Dedifferentiated amniotic fluid mesenchymal stem cell (primary cell): ENCODE data around the gene SLC25A3.
"Not testable (repeated sequence)": the region's sequence is repeated elsewhere in the genome, so short reads cannot be mapped to it uniquely, and the experiment has no call there.

Experiments
- DNase-seq: peaks from one replicate; pipeline ENCODE4 v3.0.0-alpha.2; 2016; ENCODE audit errors: extremely low spot score

Gene SLC25A3

DNA sequence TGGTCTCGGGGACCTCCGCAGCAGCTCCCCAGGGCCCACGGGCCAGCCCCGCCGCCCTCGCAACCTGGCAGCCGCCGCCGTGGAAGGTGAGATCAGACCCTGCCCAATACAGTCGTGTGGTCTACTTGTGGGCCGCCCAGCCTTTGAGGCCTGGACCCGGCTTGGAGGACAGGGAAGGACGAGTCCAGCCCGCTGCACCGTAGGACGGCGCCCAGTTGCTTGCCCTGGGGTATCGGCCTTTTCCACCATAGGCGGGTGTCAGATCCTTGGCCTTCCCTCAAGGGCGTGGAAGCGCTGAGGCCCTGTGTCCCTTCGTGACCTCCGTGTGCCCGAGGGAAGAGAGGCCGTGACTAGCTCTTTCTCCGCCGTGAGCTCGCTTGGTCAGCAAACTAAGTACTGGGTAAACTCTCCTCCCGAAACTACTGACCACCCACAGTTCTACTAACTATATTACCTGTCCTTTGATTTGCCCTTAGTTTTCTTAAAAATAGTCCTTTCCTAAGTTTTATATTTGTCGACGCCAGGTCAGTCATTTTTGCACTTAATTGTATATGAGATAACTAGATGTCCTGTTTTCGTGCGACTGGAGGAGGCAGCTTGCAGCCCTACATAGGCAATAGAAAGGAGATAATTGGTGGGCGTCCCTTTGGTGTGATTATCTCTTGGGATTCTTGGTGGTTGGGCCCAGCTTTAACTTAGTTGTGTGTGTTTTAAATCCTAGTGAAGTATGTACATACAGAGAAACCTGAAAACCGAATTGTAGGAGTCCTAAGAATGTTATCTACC is 757 bp downstream of the SLC25A3 start:
- peak; percentile 15 for DNase-seq

DNA sequence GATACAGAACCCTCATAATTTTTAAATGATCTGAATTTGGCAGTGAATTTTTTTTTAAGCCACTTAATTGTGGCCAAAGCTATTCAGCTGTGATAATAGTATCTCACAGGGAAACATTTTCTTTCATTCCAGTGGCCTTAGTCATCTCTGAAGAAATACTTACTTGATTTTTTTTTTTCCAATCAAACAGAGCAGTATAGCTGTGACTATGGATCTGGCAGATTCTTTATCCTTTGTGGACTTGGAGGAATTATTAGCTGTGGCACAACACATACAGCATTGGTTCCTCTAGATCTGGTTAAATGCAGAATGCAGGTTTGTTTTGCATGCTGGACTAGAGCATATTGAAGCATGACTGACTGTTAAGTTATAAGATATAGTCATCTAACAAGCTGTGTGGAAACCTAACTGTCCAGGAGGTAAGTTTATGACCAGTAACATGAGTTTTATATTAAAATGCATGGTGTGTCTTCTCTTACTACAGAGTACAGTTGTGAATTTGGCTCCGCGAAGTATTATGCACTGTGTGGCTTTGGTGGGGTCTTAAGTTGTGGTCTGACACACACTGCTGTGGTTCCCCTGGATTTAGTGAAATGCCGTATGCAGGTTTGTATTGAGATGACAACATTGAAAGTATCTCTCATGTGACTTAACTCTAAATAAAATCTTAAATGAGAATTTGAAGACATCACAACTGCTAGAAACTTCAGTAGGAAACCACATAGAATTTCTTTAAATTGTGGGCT is 1.9 kb downstream of the SLC25A3 start:
- peak; percentile 47 for DNase-seq

DNA sequence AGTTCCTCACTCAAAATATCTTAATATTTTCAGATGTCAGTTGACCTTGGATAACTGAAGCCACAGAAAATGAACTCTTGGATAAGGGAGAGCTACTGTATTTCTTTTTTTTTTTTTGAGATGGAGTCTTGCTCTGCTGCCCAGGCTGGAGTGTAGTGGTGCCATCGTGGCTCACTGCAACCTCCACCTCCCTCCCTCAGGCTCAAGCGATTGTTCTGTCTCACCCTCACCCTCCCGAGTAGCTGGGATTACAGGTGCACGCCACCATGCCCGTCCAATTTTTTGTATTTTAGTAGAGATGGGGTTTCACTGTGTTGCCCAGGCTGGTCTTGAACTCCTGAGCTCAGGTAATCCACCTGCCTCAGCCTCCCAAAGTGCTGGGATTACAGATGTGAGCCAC is 3.8 kb downstream of the SLC25A3 start:
- DNase-seq = not testable (repeated sequence)

DNA sequence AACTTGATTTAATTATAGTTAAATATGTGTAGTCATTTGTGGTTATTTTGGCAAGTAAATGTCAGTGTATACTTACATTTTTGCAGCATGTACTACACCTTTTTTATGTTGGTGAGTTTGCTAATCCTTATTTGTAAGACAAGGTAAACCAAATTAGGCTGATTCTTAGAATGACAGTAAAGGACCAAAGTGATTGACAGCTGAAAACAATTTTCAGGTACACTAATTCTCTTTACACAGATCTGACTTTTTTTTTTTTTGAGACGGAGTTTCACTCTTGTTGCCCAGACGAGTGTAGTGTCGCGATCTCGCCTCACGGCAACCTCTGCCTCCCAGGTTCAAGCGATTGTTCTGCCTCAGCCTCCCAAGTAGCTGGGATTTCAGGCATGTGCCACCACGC is 8.4 kb downstream of the SLC25A3 start:
- DNase-seq = no peak

DNA sequence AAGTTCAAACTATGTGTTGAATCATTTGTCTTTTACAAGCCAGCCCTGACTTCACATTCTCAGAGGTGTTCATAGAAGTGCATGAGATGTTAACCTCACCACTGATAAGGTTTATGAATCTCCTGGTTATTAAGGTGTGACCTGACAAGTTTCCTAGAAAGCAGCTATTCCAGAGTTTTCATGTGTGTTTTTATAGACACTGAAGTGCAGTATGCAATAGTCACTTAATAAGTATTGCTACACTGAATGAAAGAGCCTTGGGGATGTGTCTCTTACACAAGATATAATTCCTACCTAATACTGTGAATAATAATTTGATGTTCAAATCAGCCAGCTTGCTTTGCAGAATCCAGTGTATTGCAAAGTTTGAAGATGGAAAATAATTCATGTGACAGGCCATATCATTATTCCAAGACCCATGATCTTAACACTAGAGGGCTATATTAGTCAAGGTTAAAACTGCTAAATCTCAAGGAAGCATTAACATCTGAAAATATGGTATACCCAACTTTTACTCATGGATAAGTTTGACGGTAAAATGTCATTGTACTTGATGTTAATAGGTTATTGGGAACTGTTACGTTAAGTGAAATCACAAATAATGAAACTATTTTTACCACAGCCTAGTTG is 13.0 kb downstream of the SLC25A3 start:
- DNase-seq = no peak

DNA sequence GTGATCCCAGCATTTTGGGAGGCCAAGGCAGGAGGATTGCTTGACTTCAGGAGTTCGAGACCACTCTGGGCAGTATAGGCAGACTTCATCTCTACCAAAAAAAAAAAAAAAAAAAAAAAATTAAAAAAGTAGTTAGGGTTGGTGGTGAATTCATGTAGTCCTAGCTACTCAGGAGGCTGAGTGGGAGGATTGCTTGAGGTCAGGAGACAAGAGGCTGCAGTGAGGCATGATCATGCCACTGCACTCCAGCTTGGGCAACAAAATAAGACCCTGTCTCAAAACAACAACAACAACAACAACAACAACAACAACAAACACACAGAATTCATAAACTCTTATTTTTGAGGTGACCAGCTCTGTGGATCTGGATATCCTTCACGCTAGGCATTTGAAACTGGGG is 17.1 kb downstream of the SLC25A3 start:
- no peak for DNase-seq

DNA sequence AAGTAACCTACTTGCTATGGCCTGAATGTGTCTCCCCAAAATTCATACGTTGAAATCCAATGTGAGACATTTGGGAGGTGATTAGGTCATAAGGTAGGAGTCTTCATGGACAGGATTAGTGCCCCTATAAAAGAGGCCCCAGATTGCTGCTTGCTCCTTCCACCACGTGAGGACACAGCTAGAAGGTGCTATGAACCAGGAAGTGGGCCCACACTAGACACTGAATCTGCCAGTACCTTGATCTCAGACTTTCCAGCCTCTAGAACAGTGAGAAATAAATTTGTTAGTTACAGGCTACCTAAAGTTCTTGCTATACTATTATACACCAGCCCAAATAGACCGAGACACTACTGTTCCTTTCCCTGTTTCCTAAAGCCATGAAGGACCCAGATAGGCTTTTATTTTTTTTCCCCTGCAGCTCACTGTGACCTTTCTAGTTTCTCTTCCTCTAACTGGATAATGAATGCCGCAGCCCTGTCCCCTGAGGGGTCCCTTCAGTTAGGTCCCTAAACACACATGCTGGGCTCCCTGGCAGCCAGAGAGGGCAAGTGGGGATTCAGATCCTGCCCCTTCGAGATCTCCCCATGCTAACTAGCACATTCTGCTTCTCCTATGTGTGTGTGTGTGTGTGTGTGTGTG is 19.3 kb downstream of the SLC25A3 start:
- DNase-seq = no peak

DNA sequence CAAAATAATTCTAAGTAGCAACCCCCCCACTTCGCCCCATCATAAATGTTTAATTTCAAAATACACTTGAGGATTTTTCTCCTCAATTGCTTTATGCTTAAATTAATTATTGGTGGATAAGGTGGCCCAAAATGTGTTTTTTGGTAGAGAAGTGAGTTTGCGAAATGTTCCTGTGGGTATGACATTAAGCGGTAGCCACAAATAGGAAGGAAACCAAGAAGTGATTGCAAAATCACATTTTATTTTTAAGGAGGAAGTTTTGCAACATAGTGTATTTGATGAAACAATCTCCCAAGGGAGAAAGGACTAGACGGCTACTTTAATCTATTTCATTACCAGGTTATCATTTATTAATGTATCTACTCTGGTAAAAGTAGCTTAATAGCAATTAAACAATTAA is 25.5 kb downstream of the SLC25A3 start:
- DNase-seq = no peak

DNA sequence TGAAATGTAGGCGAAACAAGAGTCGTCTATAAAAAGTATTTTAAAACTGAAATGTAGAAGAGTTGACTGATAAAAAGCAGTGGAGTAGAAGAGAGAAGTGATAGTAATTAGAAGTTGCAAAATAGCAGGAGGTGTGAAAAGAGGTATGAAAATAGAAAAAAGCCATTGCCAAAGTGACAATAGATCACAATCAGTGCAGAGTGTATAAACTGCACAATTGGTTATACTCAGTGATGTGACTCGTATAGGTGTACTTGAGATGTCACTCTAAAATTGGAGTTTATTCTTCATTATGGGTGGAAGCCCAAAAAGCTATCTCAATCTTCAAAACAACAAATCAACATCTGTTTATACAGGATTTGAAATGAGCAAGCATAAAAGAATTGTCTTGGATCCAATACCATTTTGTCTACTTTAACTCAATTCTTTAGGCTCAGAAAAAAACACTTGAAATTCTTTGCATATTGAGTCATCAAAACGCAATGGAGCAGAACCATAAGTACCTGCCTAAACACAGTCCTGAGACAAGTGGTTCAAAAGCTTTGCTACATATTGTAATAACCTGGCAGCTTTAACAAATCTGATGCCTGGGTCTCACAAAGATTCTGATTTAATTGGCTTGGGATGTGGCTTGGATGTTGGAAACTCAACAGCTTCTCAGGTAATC is 42.3 kb downstream of the SLC25A3 start:
- peak; percentile 54 for DNase-seq

DNA sequence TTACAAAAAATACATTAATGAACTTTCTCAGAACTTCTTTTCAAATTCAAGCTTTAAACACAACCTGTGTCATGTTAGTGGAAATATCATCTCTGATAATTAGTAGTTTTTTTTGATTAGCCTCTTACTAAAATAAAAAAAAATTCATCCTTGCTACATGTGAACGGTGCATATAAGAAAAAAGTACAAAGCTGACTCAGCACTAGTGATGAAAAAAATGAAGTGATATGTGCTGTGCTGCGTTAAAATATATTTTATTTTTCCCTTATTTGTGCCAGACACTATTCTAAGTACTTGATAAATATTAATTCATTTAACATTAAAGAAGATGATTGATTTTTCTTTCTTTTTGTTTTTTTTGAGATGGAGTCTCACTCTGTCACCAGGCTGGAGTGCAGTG is 43.6 kb downstream of the SLC25A3 start:
- no peak for DNase-seq

DNA sequence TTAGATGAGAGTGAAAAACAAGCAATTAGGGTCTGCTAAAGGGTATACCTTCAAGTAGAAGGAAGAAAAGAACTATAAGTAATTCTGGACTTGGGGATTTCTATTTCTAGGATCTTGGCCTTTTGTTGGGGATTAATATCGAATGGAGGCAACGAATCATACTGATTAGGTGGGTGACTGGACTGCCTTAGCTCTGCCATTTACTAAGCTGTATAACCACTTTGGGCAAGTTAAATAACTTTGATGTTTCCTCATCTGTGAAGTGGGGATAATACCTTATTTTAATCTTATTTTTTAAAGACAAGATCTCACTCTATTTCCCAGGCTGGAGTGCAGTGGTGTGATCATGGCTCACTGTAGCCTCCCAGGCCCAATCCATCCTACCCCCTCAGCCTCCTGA is 44.5 kb downstream of the SLC25A3 start:
- DNase-seq = no peak

DNA sequence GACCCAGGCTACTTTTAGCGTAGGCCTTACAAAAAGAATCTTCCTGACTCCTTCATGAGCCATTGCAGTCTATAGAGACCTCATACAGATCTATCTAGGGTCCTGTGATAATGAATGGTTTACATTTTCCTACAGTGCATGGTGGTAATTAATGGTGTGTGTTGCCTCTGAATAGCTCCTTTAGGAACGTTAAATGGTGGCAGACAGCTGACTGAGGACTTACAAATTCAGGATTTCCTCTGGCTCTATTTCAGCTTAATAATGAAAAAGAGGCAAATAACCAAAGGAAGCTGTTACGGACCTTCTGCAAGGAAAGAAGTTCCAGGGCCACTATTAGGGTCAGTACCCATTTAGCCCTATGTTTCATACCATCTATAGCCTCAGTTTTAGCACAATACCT is 46.0 kb downstream of the SLC25A3 start:
- DNase-seq = no peak

DNA sequence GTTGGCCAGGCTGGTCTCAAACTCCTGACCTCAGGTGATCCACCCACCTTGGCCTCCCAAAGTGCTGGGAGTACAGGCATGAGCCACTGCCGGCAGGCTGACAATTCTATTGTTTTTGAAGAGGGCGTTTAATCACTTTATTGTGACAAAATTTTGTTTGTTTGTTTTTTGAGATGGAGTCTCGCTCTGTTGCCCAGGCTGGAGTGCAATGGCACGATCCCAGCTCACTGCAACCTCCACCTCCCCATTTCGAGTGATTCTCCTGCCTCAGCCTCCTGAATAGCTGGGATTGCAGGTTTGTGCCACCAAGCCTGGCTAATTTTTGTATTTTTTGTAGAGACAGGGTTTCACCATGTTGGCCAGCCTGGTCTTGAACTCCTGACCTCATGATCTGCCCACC is 49.3 kb downstream of the SLC25A3 start:
- DNase-seq = not testable (repeated sequence)

DNA sequence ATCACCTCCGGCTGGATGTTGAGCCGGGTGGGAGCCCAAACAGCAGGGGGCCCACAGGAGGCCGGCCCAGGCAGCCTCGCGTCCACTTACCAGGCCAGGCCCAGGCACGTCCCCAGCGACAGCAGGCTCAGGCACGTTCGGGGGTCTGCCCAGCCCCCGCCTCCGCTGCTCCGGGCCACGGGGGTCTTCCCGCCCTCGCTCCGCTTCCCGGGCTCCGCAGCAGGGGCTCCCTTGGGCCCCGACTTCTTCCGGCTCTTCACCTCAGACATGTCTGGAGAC is 50.9 kb downstream of the SLC25A3 start:
- no peak for DNase-seq

DNA sequence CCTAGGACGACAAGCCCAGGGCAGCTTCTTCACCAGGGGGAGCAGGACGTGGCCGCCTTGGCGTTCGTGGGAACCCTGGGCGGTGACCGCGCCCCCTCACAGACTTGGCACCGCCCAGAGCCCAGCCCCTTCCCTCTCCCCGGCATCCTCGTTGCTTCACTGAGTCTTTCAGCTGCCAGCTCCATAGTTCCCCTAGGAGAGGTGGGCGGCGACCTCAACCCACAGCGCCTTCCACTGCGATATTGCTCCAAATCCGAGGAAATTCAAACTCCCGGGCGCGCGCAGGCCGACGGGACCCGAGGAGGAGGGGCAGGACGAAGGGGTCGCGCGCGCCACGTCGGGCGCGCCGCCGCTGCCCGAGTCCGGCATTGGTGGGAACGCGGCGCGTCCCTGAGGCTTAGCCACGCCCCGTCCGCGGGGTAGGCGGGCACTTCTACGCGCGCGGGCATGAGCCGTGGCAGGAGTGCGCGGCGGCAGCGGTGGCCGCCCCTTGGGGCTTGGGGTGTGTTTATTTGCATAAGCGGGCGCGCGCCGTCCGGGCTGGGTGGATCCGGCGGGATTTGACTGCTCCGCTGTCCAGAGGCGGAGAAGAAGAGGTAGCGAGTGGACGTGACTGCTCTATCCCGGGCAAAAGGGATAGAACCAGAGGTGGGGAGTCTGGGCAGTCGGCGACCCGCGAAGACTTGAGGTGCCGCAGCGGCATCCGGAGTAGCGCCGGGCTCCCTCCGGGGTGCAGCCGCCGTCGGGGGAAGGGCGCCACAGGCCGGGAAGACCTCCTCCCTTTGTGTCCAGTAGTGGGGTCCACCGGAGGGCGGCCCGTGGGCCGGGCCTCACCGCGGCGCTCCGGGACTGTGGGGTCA is 51.5 kb downstream of the SLC25A3 start, which contains the start of the genes APAF1 and IKBIP:
Gene APAF1, plus strand, starts transcription at position 579 of the 860 bp plus-strand sequence. CDS start 3,070 bp downstream, outside the sequence.
Gene IKBIP, minus strand, starts transcription at position 77 of the 860 bp plus-strand sequence. CDS start 87 bp downstream, outside the sequence.
- peak; percentile 93 for DNase-seq

DNA sequence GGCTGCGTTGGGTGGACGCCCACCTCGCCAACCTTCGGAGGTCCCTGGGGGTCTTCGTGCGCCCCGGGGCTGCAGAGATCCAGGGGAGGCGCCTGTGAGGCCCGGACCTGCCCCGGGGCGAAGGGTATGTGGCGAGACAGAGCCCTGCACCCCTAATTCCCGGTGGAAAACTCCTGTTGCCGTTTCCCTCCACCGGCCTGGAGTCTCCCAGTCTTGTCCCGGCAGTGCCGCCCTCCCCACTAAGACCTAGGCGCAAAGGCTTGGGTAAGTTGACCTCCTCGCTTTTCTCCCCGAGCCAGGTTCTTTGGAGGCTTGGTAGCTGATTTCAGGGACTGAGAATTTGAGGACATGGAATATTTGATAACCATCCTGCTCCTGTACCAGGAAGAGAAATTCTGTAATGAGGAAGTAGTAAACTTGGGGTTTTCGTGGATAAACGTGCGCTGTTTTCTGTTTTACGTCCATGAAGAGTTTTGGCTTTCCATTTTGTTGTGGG is 52.1 kb downstream of the SLC25A3 start:
- peak; percentile 17 for DNase-seq

DNA sequence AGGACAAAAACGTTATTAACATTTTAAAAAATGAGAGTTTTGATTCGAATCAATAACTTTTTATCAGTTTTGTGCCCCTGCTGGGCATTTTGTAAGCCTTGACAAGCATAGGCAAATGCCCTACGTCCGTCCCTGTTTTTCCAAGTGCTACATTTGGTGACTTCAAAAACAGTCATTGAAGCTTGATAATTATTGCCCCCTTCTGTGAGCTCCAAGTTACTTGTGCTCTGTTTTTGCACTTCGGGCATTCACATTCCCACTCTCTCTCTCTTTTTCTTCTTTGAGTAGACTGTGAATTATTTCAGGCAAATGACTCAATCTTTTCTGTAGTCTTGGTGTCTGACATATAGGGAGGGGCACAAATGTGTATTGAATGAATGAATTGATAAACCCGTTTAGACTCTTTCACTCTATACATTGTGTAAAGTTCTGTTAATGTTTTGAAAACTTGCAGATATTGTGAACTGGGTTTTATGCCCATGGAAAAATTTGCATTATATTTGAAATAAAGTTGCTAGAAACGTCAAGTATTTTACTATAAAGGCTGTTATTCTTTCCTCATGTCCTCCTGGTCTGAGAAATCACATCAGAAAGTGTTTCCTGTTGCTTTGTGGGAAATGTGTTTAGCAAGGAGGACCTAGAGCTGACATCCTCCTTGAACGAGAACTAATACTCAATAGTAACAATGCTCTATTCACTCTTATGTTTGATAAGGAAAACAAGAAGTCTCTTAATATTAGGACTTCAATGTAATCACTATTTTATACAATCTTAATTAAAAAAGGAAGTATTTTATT is 53.0 kb downstream of the SLC25A3 start:
- DNase-seq = peak; percentile 38

DNA sequence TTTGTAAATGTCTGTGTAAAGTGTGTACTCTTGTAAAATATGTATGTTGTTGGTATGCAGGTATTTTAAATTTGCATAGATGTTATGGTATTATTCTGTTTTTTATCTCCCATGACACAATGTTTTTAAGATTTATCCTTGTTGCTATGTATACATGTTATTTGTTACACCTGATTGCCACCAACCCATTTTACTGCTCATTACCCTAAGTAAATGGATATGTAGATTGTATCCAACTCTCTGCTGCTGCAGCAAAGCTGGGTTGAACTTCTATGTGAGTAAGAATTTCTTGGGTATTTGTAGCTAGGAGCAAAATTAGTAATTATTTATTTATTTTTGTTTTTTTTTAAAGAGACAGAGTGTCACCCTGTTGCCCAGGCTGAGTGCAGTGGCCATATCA is 57.8 kb downstream of the SLC25A3 start:
- DNase-seq = no peak

DNA sequence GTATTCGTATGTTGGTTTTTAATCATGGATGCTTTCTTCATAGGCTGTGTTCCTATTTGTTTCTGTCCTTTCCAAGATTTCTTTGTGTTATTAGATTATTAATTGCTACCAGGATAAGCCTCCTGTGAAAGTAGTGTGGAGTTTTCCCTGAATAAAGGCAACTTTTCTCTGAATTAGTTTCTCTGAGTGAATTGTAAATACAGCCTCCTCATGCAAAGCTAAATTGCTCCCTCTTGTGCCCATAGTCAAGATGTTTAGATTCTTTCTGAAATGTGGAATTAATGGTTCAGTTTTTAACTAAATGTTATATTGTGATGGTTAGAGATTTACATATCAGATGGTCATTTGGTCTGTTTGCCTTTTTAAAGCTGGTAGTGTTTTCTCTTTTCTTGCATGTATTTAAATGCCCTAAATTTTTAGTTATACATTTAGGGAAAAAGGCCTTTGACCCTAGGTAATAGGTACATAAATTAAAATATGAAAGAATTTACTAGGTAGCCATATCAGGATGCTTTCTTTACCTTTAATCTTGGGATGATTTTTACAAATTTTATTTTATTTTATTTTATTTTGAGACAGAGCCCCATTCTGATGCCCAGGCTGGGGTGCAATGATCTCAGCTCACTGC is 60.5 kb downstream of the SLC25A3 start:
- peak; percentile 74 for DNase-seq
